CD4-positive, alpha-beta T cell (primary cell): ENCODE measurements around the gene MLN. TPM values are rescaled to one million over a fixed set of nuclear protein-coding genes. Genes with fewer than 3 reads are reported as not detected.

Experiments used
- ATAC-seq: fragments of 200-7000 bp; cut with Tn5 transposase; one replicate; pipeline ENCODE4 v1.10.0; 2022; ENCODE audit warnings: mild to moderate bottlenecking; ENCODE audit not compliant: poor library complexity
- CTCF ChIA-PET: fragments of 350-600 bp; sonication (Branson Sonifier 250); formaldehyde crosslinking; loops from one replicate; lab custom pipeline; 2021; ENCODE audit warnings: antibody characterized with exemption, inconsistent platforms; lab: Charles Lee
- POLR2A ChIA-PET: fragments of 350-600 bp; sonication (Branson Sonifier 250); formaldehyde crosslinking; loops from one replicate; lab custom pipeline; 2021; ENCODE audit warnings: antibody characterized with exemption, inconsistent platforms; lab: Charles Lee
- DNase-seq, 14 experiments: peaks; one replicate each; pipeline ENCODE4 v3.0.0-alpha.2; 2013 to 2020; ENCODE audit warnings: mixed read lengths in 2 of 14
- H3K27ac ChIP-seq, 2 donors: one replicate each; pipeline versions ENCODE4 v1.5.1 to v1.7.0; 2013; ENCODE audit warnings: low read length in 2 of 2, low read depth in 1 of 2, mild to moderate bottlenecking in 1 of 2
- H3K27me3 ChIP-seq, 2 experiments: 1 replicate in 1 of 2; 2 replicates in 1 of 2; pipeline versions ENCODE4 v1.6.1 to v1.7.0; 2013; ENCODE audit warnings: low read length in 2 of 2, control low read depth in 1 of 2, mild to moderate bottlenecking in 1 of 2, moderate library complexity in 1 of 2; ENCODE audit not compliant: insufficient read depth in 2 of 2, control insufficient read depth in 1 of 2
- H3K36me3 ChIP-seq: one replicate; pipeline ENCODE4 v1.6.1; 2013; ENCODE audit warnings: low read length, control low read depth; ENCODE audit not compliant: insufficient read depth
- H3K4me1 ChIP-seq: one replicate; pipeline ENCODE4 v1.6.1; 2013; ENCODE audit warnings: low read length, control low read depth; ENCODE audit not compliant: insufficient read depth
- H3K4me3 ChIP-seq: one replicate; pipeline ENCODE4 v1.5.1; 2013; ENCODE audit warnings: mild to moderate bottlenecking, low read length, moderate library complexity
- H3K9me3 ChIP-seq, 2 experiments: 1 replicate in 1 of 2; 2 replicates in 1 of 2; pipeline versions ENCODE4 v1.6.1 to v1.7.0; 2013; ENCODE audit warnings: low read length in 2 of 2, mild to moderate bottlenecking in 2 of 2, control low read depth in 1 of 2, moderate library complexity in 1 of 2; ENCODE audit not compliant: control insufficient read depth in 1 of 2, insufficient read depth in 1 of 2
- H3K27ac Mint-ChIP-seq: one replicate; pipeline ENCODE4 v1.8.0; 2020; ENCODE audit warnings: mixed read lengths
- H3K27me3 Mint-ChIP-seq: one replicate; pipeline ENCODE4 v1.8.0; 2021; ENCODE audit warnings: mixed read lengths
- H3K36me3 Mint-ChIP-seq: one replicate; pipeline ENCODE4 v1.8.0; 2021; ENCODE audit warnings: low read depth, mixed read lengths
- H3K4me1 Mint-ChIP-seq: one replicate; pipeline ENCODE4 v1.8.0; 2021; ENCODE audit warnings: low read depth, mixed read lengths
- H3K4me3 Mint-ChIP-seq: one replicate; pipeline ENCODE4 v1.8.0; 2020; ENCODE audit warnings: mild to moderate bottlenecking, mixed read lengths
- H3K9me3 Mint-ChIP-seq: one replicate; pipeline ENCODE4 v1.8.0; 2020; ENCODE audit warnings: mixed read lengths
- intact Hi-C, 2 experiments: fragments of 100-400 bp; cut with DNase I in 1 of 2; cut with micrococcal nuclease in 1 of 2; formaldehyde crosslinking; loops; one replicate each; pipeline versions ENCODE4 v1.15.1 to v1.9.0; 2023 to 2025; cut with DNase I, micrococcal nuclease
- total RNA-seq, 174 experiments: library from RNA in 2 of 174; stranded (reverse) in 2 of 174; gene quantifications; one replicate each; pipeline ENCODE4 v1.2.3 and lab custom pipeline; 2021 to 2026
- TF ChIP-seq, protein P1 (sequence below): fragments of 200-600 bp; IDR thresholded peaks from one replicate; pipeline ENCODE4 v1.8.0; 2022; ENCODE audit warnings: antibody characterized with exemption, mild to moderate bottlenecking

MLN gene
- total RNA-seq, 2 experiments from 2014 or later, result not detected

DNA sequence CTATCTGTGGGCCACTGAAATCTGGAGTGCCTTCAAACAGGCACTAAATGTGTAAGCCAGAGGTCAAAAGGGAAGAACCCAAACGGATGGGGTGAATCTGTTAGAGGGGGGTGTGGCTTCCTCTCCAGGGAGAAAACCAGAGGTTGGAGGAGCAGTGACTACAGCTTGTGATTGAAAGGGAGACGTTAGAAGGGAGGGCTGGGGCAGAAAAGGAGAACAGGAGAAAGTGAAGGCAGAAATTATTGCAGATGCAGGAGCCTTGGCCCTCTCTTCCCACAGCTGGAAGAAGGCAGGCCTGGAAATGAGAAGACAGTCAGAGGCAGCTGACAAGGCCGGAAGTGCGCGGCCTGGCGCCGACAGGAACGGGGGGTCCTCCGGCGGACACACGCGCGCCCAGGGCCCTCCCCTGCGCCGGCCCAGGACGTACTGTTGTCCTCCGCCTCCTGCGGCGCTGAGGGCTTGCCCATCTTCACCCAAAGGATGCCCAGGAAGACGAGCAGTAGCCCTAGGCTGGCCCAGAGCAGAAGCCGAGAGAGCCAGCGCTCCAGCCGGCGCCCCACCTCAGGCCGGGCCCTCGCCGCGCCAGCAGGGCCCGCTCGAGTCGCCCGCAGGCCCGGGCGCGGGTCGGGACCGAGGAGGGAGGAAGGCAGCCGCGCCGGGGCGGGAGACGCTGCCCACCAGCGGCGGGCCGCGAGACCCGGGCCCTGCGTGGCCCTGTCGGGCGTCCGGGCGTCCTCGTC lies 15.7 kb downstream of the MLN start:
- peaks cover 39% of the 10 kb centered on the region for H3K36me3 ChIP-seq
- no peaks in the 10 kb centered on the region for H3K9me3 ChIP-seq
- H3K27ac ChIP-seq, result peak overlapping the region; percentile 50 to 87
- ChIA-PET CTCF (interaction anchor here (1.8 to 2.7 kb wide), 2 partner anchors 17 to 77 kb away, joined by 6 to 9 read pairs; partner anchors contain the start of gene UQCC2), POLR2A (interaction anchor here (0.6 to 2.5 kb wide), 20 partner anchors 9 to 942 kb away, joined by 3 to 14 read pairs (median 4); partner anchors contain the start of genes BAK1, ITPR3, SMIM29 and UQCC2)
- Mint-ChIP-seq H3K27ac (peak overlapping the region; percentile 94), H3K4me1 (peaks cover 55% of the 10 kb centered on the region), H3K9me3 (no peaks in the 10 kb centered on the region), H3K36me3 (peaks cover 52% of the 10 kb centered on the region), H3K27me3 (no peaks in the 10 kb centered on the region), H3K4me3 (peak overlapping the region; percentile 94)
- peak overlapping the region; percentile 53 for H3K4me3 ChIP-seq
- DNase-seq, result peak; percentile 17 to 80 (median 40)
- ATAC-seq, result peak; percentile 50
- TF ChIP-seq, protein P1, sequence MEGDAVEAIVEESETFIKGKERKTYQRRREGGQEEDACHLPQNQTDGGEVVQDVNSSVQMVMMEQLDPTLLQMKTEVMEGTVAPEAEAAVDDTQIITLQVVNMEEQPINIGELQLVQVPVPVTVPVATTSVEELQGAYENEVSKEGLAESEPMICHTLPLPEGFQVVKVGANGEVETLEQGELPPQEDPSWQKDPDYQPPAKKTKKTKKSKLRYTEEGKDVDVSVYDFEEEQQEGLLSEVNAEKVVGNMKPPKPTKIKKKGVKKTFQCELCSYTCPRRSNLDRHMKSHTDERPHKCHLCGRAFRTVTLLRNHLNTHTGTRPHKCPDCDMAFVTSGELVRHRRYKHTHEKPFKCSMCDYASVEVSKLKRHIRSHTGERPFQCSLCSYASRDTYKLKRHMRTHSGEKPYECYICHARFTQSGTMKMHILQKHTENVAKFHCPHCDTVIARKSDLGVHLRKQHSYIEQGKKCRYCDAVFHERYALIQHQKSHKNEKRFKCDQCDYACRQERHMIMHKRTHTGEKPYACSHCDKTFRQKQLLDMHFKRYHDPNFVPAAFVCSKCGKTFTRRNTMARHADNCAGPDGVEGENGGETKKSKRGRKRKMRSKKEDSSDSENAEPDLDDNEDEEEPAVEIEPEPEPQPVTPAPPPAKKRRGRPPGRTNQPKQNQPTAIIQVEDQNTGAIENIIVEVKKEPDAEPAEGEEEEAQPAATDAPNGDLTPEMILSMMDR, result no peak
- no peaks in the 10 kb centered on the region for H3K27me3 ChIP-seq
- intact Hi-C loops, result loop anchor here (5.0 to 10.0 kb wide), 6 partner anchors 117 to 737 kb away; partner anchors contain the start of genes B3GALT4 (in 1 of the 2), RPS10 (in 1 of the 2), RPS18 (in 1 of the 2) and SMIM29 (in 1 of the 2)
- H3K4me1 ChIP-seq, result peaks cover 50% of the 10 kb centered on the region

DNA sequence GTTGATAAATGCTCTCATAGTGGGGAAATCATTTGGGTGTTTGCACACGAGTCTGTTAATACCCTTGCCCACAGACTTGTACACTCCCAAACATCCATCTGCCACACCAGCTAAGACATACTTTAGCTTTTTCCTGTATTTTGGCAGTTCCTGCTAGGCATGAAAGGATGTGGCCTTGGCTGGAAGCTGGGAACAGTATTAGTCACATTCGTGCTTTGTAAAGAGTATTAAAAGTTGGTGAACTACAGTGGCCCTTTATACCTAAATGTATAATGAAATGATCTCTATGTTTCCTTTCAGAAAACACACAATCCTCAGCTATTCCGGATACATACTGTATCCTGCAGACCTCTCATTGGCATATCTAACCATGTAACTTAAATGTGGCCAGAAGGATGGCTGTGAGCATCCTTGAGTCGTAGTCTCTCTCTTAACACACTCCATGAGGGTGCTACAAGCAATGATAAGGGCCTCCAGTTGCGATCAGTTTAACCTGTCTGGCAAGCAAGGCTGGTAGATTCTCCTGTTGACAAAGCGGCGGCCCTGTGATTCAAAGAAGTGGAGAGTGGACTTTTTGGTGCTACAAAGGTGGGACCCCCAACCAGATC lies 16.4 kb downstream of the MLN start:
- Mint-ChIP-seq H3K4me1 (peaks cover 60% of the 10 kb centered on the region), H3K36me3 (peaks cover 59% of the 10 kb centered on the region), H3K4me3 (peak overlapping the region; percentile 94), H3K27me3 (no peaks in the 10 kb centered on the region), H3K9me3 (no peaks in the 10 kb centered on the region), H3K27ac (peak overlapping the region; percentile 94)
- TF ChIP-seq, protein P1, result no peak
- intact Hi-C loops, result loop anchor here (5.0 to 10.0 kb wide), 6 partner anchors 117 to 737 kb away; partner anchors contain the start of genes B3GALT4 (in 1 of the 2), RPS10 (in 1 of the 2), RPS18 (in 1 of the 2) and SMIM29 (in 1 of the 2)
- Histone ChIP-seq H3K36me3 (peaks cover 46% of the 10 kb centered on the region), H3K9me3 (no peaks in the 10 kb centered on the region), H3K27me3 (no peaks in the 10 kb centered on the region), H3K4me1 (peaks cover 53% of the 10 kb centered on the region), H3K4me3 (peak overlapping the region; percentile 53), H3K27ac (peak overlapping the region; percentile 50 to 87)
- no peak for ATAC-seq
- POLR2A ChIA-PET, result interaction anchor here (1.0 to 2.5 kb wide), 12 partner anchors 8 to 462 kb away, joined by 3 to 14 read pairs (median 6); partner anchors contain the start of genes BAK1, ITPR3, SMIM29 and UQCC2
- CTCF ChIA-PET, result interaction anchor here (1.8 to 2.7 kb wide), 2 partner anchors 16 to 76 kb away, joined by 6 to 9 read pairs; partner anchors contain the start of gene UQCC2
- no peak for DNase-seq

DNA sequence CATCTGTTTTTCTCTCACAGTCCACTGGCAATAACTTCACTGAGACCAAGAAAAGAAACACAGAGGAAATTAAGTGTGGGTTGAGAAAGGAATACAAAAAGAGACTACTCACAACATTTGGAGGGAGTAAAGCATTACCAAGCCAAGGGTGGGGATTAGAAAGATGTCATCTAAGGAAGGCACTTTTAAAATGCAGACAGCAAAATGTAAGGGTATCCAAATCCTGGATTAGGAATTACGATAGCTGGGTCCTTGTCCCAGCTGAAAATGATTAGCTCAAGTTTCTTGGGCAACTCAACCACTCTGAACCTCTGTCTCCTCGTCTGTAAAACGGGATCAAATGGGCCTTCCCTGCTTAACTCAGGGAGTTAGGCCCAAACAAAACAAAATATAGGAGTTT lies 17.1 kb downstream of the MLN start:
- Histone ChIP-seq H3K9me3 (no peaks in the 10 kb centered on the region), H3K27me3 (no peaks in the 10 kb centered on the region), H3K4me1 (peaks cover 53% of the 10 kb centered on the region), H3K36me3 (peaks cover 53% of the 10 kb centered on the region), H3K27ac (no peak overlapping the region), H3K4me3 (no peak overlapping the region)
- DNase-seq (no peak), ATAC-seq (no peak)
- peaks cover 66% of the 10 kb centered on the region for H3K4me1 Mint-ChIP-seq
- TF ChIP-seq, protein P1, result no peak
- H3K27ac Mint-ChIP-seq, result peak overlapping the region; percentile 65
- no peaks in the 10 kb centered on the region for H3K27me3 Mint-ChIP-seq
- POLR2A ChIA-PET, result interaction anchor here (1.2 to 2.5 kb wide), 4 partner anchors 16 to 216 kb away, joined by 3 to 14 read pairs (median 8); partner anchors contain the start of gene UQCC2
- intact Hi-C loops, result loop anchor here (5.0 to 10.0 kb wide), 6 partner anchors 118 to 738 kb away; partner anchors contain the start of genes B3GALT4 (in 1 of the 2), RPS10 (in 1 of the 2), RPS18 (in 1 of the 2) and SMIM29 (in 1 of the 2)
- H3K9me3 Mint-ChIP-seq, result no peaks in the 10 kb centered on the region
- H3K36me3 Mint-ChIP-seq, result peaks cover 66% of the 10 kb centered on the region
- peak overlapping the region; percentile 94 for H3K4me3 Mint-ChIP-seq
- CTCF ChIA-PET, result interaction anchor here (1.8 to 2.7 kb wide), 2 partner anchors 15 to 75 kb away, joined by 6 to 9 read pairs; partner anchors contain the start of gene UQCC2
